Hematopoietic multipotent progenitor cell treated with erythropoietin and hydrocortisone succinate and interleukin-3 and kit ligand, for 17 days (in vitro differentiated cells): ENCODE measurements around the gene GRPR.
"Not testable (repeated sequence)": the region's sequence is repeated elsewhere in the genome, so short reads cannot be mapped to it uniquely, and the experiment has no call there.

Experiments
- DNase-seq: peaks from one replicate; pipeline ENCODE4 v3.0.0-alpha.2; 2015; ENCODE audit warnings: low spot score

GRPR gene

DNA sequence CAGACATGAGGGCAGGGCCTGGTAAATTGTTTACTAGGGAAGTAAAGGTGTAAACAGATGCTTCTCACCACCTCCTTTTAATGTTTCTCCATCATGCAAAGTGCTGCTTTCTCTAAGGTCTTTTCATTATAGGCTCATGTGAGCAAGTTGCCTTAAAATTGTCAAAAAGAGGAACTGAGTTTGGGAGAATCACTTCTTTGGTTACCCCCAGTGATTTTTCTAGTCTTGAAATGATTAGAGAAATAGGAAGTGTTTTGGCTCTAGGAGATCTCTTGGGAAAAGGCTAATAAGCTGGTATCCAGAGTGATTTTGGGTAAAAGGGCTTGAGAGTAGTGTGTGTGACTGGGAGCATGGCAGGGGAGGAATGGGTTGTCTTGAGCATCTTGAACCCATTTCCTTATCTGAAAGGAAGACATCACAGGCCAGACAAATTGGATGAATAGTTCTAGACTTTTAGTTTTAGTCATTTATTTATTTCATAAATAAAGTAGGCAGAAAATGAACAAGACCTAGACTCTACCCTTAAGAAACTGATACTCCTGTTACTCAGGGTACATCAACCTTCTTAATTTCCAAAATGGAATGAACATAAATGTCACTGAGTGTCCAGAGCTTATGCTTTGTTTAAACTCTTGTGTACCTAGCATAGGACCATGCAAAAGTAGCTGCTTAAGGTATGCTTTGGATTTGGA lies 14.2 kb downstream of the GRPR start:
- DNase-seq = no peak

DNA sequence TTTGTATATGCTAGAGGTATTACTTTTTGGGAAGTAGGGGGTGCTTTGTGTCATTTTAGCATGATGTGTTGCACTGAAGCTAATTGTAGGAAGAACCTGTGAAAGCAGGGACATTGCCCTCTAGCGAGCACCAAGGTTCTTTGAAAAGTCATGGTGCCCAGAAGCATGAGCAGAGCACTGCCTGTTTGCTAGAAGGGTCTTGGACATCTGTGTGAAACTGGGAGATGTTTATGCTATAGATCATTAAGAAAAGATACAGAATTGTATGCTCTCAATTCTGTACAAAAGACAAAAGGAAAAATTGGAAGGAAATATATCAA lies 14.7 kb downstream of the GRPR start:
- no peak for DNase-seq

DNA sequence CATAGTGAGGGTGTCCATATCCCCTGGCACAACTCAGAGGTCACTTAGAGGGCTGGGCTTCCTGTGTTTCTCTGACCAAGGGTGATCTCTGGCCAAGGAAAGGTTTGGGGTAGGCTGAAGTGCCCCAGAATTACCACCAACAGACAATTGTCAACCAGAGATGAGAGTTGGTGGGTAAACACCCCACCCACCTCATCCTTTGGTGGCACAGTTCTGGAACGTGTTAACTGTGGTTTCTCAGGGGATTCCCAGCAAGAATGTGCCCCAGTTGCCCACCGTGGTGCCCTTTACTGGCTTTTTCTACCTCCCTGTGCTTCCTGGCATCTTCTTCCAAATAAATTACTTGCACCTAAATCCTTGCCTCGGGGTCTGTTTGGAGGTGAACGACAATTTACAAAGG lies 17.1 kb downstream of the GRPR start:
- DNase-seq = no peak

DNA sequence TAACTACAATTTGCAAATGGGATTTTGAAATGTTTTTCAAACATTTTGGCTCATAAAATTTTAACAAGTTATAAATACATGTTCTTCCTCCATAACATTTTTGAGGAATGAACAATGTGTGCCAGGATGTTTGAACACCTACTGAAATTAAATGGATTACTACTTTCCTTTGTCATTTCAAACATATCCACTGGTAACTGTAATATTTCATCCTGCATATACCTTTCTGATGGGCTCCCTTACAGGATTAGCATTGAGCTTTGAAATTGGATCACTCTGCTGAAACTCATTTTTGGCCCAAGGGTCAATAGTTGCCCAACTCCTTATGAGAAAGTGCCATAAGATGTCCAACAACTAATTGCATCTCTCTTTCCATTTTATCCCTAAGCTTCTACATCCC lies 17.6 kb downstream of the GRPR start:
- DNase-seq = no peak

DNA sequence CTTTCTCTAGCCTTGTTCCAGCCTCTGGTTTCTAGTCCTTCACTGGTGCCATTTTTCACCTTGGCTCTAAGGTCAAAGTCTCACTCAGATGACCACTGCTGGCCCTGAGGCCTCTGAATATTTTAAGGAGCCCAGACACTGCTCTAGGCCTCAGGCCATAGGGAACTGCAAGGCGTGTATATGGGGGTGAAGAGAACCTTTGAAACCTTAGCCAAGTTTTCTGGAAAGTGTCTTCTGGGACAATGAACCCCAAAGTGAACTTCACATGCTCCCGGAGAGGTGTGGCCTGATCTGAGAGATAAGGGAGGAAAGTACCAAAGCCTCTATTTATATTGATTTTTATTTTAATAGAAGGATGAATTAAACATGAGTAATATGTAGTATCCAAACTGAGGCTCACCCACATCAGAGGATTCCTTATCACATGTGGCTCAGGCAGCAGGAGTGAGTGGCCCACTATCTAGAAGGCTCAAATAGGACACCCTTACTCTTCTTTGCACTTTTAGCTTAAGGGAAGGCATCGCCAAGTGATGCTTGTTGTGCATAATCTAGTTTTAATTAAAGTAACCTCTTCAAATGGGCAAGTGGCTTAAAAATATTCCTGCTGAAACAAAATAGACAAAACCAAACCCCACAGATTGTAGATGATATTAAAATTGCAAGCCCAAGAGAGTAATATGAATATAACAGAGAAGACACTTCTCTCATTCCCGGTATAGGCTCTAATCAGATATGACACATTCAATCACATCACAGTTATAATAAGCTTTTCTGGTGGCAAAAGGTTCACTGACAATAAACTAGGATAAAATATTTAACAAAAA lies 18.3 kb downstream of the GRPR start:
- DNase-seq = no peak

DNA sequence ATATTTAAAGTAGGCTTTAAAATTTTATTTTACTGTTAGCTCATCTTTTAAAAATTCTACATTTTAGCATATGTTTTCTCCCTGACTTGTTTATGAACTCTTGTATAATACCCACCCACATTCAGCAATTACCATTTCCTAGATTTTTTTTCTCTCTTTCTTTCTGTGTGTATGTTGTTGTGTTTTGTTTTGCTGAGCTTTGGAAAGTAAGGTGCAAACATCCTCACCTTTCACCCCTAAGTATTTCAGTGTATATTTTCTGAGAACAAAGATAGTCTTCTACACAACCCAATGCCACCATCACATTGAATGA lies 18.8 kb downstream of the GRPR start:
- no peak for DNase-seq

DNA sequence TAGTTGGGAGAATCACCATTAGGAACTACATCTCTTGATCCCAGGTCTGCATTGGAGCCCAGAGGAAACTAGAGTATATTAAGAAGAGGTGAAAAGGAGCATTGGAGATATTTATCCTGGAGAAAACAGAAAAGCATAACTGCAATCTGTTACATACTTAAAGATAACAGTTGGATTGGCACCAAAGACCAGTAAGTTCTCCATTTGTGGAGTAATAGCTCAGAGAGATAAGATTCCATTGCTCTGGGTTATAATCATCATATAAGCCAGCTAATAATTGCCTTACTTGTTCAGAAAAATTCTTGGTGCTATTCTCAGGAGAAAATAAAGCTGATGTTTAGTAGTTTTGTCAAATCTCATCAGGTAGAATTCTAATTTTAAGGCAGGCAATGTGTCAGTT lies 20.6 kb downstream of the GRPR start:
- DNase-seq = no peak

DNA sequence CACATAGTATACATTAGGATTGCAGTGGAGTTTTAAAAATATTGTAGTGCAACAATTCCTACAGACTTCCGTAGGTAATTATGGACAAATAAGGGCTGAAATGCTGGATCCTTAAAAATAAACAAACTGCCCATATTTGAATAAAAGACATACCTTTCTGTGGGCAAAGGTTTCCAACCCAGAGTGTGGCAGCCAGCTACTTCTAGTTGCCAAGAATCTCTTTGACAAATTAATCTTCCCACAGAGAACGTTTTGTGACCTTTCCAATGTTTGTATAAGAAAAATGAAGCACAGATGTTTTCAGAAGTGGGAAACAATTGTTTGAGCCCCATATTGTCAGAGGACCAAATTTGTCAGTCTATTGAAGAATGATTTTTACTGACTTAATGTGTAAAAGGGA lies 21.1 kb downstream of the GRPR start:
- no peak for DNase-seq

DNA sequence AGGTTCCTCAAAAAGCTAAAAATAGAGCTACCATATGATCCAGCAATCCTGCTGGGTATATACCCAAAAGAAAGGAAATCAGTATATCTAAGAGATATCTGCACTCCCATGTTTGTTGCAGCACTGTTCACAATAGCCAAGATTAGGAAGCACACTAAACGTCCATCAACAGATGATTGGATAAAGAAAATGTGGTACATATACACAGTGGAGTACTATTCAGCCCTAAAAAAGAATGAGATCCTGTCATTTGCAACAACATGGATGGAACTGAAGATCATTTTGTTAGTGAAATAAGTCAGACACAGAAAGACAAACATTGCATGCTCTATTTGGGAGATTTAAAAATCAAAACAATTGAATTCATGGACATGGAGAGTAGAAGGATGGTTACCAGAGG lies 21.7 kb downstream of the GRPR start:
- not testable (repeated sequence) for DNase-seq

DNA sequence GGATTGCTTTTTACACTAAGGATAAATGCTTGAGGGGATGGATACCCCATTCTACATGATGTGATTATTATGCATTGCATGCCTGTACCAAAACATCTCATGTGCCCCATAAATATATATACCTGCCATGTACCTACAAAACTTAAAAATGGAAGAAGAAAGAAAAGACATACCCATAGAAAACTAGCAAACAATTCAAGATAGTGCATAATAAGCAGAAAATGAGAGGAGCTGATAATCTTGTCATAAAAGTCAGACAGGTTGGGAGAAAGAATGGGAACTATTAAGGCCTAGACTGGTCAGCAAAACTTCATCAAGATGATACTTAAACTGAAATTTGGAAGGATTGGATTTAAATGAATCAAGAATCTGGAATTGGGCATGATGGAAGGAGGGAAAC lies 22.3 kb downstream of the GRPR start:
- DNase-seq = no peak

DNA sequence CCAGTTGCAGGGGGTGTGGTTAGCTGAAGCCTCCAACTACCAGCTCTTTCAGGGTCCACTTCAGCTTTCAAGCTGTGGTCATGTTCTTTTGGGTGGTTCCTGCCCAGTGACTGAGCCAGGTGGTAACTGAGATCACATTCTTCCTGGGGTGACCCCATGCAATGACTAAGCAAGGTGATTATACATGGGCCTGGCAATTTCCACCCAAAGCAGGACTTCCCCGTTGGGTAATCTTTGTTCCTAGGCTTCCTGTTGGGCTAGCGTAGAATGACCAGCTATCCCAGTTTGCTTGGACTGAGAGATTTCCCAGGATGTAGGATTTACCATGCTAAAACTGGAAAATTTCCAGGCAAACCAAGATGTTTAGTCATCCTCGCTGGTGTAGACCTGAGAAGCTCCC lies 25.5 kb downstream of the GRPR start:
- no peak for DNase-seq

DNA sequence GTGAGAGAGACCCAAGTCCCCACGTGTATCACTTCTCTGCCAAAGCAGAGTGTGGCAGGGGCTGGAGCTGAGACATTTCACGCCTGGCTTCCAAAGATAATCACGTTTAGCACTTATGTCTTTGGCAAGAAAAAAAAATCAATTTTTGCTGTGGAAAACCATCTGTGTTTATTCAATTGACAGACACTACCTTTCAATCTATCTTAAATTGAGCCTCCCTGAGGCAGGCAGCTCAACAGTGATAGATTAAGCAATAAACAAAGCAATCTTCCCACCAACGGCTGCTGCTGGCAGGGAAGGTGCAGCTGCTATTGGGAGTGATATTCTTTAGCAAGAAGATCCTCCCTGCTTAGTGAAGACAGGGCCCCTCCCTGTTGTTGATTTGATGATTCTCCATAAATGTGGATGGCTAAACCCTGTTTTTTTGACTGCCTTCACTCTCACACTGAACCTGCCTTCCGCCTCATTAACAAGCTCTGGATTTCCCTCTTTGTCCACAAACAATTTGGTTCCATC lies 32.3 kb downstream of the GRPR start:
- no peak for DNase-seq

DNA sequence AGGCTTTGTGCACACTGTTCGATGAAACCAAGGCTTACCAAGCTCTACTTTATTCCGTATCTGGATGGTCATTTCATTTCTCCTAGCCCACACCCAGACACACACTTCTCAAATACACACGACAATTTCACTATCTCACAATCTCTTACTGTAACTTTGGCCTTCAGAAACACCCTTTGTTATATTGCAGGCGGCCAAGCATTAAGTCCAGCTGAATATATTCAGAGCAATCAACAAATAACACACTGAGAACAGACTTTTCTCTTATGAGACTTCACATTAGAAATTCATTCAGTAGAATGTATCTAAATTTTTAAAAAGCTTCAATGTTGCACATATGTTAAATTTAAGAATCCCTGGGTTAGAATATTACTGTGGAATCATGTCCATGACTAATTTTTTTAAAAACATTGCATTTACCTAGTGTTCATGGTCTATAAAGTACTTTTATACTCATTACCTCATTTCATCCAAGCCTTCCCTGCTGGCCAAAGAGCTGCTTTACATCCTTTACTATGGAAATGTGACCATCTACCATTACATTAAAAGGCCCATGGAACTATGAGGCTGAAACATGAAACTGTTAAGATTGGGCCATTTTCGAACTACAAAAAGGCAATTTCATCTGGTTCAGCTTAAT lies 33.4 kb downstream of the GRPR start:
- DNase-seq = no peak

DNA sequence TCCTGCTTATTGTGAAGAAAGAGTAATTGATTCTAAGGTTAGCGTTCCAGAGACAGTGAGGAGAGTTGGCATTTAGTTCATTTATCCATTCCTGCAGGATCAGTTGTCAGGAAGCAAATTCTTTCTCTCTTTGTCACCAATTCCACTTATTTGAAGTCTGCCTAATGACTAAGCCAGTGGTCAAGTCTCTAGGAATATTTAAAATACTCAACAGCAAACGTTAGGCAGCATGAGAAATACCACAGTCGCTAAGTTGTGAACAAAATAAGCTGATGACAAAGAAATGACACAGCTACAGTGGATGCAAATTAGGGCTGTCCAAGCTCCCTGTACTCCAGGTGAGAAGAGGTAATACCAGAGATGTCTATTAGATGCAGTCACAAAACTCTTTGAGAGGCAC lies 37.4 kb downstream of the GRPR start:
- DNase-seq = no peak

DNA sequence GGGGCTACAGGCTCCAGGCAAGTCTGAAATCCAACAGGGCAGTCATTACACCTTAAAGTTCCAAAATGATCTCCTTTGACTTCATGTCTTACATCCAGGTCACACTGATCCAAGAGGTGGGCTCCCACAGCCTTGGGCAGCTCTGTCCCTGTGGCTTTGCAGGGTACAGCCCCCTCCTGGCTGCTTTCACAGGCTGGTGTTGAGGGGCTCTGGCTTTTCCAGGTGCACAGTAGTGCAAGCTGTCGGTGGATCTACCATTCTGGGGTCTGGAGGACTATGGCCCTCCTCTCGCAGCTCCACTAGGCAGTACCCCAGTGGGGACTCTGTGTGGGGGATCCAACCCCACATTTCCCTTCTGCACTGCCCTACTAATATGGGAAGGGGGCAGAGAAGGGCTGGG lies 37.8 kb downstream of the GRPR start:
- not testable (repeated sequence) for DNase-seq

DNA sequence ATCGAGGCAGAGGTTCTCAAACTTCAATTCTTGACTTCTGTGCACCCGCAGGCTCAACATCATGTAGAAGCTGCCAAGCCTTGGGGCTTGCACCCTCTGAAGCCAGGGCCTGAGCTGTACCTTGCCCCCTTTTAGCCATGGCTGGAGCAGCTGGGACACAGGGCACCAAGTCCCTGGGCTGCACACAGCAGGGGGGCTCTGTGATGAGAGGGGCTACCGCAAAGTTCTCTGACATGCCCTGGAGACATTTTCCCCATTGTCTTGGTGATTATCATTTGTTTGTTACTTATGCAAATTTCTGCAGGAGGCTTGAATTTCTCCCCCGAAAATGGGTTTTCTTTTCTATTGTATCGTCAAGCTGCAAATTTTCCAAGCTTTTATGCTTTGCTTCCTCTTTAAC lies 39.0 kb downstream of the GRPR start:
- no peak for DNase-seq

DNA sequence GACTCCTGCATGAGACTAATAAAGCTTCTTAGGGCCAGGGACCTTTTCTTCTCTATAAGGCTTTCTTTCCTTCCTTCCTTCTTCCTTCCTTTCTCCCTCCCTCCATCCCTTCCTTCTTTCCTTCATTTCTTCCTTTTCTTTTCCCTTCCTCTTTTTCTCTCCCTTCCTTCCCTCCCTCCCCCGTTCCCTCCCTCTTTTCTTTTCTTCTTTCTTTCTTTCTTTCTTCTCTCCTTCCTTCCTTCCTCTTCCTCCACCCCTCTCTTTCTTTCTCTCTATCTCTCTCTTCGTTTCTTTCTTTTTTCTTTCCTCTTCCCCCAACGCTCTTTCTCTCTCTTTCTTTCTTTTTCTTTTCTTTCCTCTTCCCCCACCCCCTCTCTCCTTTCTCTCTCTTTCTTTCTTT lies 41.4 kb downstream of the GRPR start:
- DNase-seq = no peak

DNA sequence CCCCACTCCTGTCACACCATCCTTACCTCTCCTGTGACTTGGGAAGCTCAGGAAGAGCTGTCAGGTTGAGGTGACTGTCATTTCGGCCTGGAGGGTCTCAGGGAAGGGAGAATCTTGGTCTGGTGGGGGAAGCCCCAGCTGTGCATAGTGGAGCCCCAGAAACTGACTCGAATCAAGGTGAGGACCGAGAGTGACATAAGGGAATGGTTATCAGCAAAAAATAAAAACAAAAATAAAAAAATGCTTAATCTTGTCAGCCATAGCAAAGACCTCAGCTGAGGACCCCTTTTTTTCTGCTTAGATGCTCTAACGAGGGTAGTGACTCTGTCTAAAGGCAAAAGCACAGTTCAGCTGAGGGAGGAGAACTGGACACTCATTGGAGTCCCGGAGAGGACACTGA lies 43.8 kb downstream of the GRPR start, which contains the start of gene MAGEB17:
MAGEB17 (plus strand) TSS at position 301 of the 400 bp plus-strand sequence. CDS start 2,902 bp downstream, outside the sequence.
- no peak for DNase-seq

DNA sequence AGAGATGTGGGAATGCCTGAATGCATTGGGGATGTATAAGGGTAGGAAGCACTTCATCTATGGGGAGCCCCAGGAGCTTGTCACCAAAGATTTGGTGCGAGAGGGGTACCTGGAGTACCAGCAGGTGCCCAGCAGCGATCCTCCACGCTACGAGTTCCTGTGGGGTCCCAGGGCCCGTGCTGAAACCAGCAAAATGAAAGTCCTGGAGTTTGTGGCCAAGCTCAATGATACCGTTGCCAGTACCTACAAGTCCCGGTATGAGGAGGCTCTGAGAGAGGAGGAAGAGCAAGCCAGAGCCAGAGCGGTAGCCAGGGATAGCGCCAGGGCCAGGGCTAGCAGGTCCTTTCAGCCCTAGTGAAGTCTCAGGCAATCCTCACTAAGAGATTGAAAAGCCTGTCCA lies 47.7 kb downstream of the GRPR start:
- no peak for DNase-seq

DNA sequence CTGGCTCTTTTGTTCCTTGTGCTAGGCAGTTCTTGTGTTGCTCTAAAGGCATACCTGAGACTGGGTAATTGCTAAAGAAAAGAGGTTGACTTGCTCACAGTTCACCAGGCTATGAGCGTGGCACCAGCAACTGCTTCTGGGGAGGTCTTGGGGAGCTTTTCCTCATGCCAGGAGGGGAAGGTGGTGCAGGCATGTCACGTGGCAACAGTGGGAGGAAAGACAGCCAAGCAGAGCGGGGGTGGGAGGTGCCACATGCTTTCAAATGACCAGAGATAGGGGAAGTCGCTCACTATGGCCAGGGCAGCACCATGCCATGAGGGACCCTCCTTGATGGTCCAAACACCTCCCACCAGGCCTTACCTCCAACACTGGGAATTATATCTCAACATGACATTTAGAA lies 48.6 kb downstream of the GRPR start:
- DNase-seq = no peak

DNA sequence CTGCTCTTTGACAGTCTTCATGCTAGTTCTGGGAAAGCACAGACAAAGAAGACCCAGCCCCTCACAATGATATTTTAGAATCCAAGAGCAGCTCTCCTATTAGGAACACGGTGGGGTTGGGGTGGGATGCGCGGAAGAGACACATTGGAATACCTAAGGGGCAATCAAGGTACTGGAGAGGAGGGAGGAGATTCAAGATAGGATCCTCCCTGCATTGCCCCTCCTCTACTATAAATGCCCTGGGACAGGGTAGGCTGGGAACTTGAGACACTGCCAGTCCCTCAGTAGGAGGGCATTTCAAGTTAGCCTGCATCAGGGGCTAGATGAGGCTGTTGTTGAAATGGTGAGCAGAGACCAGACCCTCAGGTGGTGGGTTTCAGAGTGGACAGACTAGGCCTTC lies 49.0 kb downstream of the GRPR start:
- DNase-seq = no peak

DNA sequence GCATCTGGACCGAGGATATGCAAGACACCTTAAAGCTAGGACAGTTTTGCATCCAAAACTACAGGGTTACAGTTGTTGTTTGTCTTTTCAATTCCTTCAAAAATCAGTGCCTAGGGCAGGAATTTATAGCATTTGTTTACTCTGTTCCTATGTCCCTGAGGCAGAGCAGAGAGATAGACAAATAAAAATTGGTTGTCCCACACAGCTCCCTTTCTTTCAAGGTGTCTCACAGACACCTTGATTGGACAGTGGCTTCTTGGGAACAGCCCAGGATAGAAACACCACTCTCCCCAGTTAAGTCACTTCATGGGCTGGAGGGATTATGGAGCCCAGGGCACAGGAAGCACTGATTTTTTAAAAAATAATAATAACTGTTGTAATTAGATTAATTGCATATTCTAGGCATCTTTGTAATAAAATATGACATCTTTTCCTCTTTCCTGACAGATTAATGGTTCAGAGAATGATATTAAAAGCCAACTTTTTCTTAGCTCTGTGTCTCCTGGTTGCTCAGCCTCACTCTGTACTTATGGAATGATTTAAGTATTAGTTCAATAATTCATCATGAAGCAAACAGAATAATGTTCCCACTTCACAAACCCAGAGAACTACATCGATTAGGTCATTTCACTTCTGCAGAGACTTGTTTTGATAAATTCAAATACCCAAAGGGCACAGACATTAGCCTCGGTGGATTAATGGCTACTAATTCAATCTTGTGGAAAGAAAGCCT lies 52.1 kb downstream of the GRPR start:
- no peak for DNase-seq

DNA sequence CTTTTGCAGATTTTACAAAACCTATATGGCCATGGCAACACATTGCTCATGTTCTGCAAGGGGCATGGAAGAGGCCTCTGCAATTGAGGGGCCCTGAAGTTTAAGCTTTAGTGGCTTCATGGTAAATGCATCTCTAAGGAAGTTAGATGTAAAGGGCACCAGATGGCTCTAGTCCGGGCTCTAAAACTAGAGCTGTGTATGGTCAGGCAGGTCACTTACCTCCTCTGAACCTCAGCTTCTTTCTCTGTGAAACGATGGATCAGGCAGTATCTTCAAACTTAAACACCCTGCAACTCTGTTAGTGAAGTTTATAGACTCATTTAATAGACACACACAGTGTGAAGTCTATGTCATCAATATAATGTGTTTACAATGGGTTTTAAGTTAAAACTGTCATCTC lies 53.9 kb downstream of the GRPR start:
- DNase-seq = no peak
